ENCODE measurements around the gene CREBBP. TPM values are rescaled to one million over a fixed set of nuclear protein-coding genes. Genes with fewer than 3 reads are reported as not detected.

Gene CREBBP
- total RNA-seq, 1 donor from 2014 or later: 72.8 TPM

GRCh38 chr16:3769013-3769412, 111.5 kb downstream of the CREBBP start:
- no peaks in the 10 kb centered on the region for H3K9me3 ChIP-seq
- no peak for ATAC-seq
- no peaks in the 10 kb centered on the region for H3K27me3 ChIP-seq
- TF ChIP-seq CTCF (IDR thresholded peaks at IDR 0.05): no peak
- no peak for DNase-seq
- intact Hi-C loops (cut with DNase I): no loop called here
- no peak overlapping the region for H3K27ac ChIP-seq
- no peaks in the 10 kb centered on the region for H3K4me1 ChIP-seq
- H3K4me3 ChIP-seq: no peak overlapping the region
- peaks cover 94% of the 10 kb centered on the region for H3K36me3 ChIP-seq

DNA sequence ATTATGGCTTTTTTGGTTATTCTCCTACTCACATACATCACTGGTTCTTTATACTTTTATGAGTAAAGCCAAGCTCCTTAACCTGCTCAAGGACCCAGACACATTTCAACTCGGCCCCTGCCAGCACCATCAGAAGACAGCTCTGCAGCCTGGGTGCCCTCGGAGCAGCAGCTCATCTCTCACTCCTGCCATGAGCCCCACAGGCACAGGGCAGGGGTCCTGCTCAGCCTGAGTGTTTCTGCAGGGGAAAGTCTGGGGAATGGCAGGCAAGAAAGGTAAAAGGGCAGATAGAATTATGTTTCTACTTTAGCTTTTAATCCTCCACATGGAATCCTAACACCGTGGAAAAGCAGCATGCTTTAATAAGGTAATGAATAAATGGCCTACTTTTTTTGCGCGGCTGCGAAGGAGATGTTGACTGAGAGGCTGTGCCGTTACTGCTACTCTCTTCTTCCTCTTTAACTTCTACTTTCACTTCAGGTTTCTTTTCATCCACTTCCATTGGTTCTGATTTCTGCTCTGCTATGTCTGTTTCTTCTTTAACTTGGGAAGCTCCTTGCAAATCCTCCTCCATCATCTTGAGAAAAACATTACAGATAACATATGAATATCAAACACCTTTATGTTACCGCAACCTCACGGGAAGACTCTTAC, 113.1 kb downstream of the CREBBP start:
- no peak for DNase-seq
- Histone ChIP-seq H3K36me3 (peaks cover 96% of the 10 kb centered on the region), H3K9me3 (no peaks in the 10 kb centered on the region), H3K27me3 (no peaks in the 10 kb centered on the region), H3K27ac (no peak overlapping the region), H3K4me3 (no peak overlapping the region), H3K4me1 (no peaks in the 10 kb centered on the region)
- ATAC-seq: no peak
- intact Hi-C loops (cut with DNase I): no loop called here
- no peak for TF ChIP-seq CTCF (IDR thresholded peaks at IDR 0.05)

- Histone ChIP-seq H3K9me3 (no peaks in the 10 kb centered on the region), H3K4me3 (no peak overlapping the region), H3K4me1 (no peaks in the 10 kb centered on the region), H3K36me3 (peaks cover 100% of the 10 kb centered on the region), H3K27ac (no peak overlapping the region), H3K27me3 (no peaks in the 10 kb centered on the region)
- DNase-seq: no peak
- TF ChIP-seq CTCF (IDR thresholded peaks at IDR 0.05): no peak
- intact Hi-C loops (cut with DNase I): no loop called here
- ATAC-seq: no peak
Measured at GRCh38 chr16:3766177-3766576, 114.3 kb downstream of the CREBBP start.

DNA sequence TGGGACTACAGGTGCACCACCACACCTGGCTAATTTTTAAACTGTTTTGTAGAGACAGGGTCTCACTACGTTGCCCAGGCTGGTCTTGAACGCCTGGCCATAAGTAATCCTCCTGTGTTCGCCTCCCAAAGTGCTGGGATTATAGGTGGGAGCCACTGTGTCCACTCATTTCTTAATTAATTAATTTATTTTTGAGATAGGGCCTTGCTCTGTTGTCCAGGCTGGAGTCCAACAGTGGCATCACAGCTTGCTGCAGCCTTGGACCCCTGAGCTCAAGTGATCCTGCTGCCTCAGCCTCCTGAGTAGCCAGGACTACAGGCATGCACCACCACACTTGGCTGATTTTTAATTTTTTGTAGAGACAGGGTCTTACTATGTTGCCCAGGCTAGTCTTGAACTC, 116.1 kb downstream of the CREBBP start:
- ATAC-seq (no peak), DNase-seq (no peak)
- Histone ChIP-seq H3K27ac (no peak overlapping the region), H3K9me3 (no peaks in the 10 kb centered on the region), H3K4me1 (no peaks in the 10 kb centered on the region), H3K36me3 (peaks cover 98% of the 10 kb centered on the region), H3K27me3 (no peaks in the 10 kb centered on the region), H3K4me3 (no peak overlapping the region)
- intact Hi-C loops (cut with DNase I): no loop called here
- TF ChIP-seq CTCF (IDR thresholded peaks at IDR 0.05): no peak

DNA sequence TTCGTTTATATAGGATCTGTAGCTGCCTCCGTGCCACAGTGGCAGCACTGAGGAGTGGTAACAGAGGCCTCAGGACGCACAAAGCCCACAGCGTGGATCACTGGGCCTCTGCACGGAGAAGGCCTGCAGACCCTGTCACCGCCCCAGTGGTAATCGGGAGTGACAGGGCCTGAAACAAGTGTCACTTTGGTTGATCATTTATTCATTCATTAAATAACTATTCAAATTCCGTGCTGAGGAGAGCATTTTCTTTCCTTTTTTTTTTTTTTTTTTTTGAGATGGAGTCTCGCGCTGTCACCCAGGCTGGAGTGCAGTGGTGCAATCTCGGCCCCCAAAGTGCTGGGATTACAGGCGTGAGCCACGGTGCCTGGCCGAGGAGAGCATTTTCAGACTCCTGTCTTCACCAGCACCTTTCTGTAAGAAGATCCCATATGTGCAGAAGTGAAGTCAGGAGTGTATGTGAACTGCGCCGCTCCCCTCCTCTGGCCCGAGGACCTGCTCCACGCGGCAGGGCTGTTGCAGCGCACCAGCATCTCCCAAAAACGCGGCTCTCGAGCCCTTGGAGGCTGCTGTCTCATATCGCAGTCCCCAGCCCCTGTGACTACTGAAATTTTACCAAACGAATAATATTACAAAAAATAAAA, 118.3 kb downstream of the CREBBP start:
- peaks cover 96% of the 10 kb centered on the region for H3K36me3 ChIP-seq
- H3K27me3 ChIP-seq: no peaks in the 10 kb centered on the region
- H3K27ac ChIP-seq: no peak overlapping the region
- no peaks in the 10 kb centered on the region for H3K4me1 ChIP-seq
- ATAC-seq (no peak), DNase-seq (no peak)
- H3K9me3 ChIP-seq: no peaks in the 10 kb centered on the region
- H3K4me3 ChIP-seq: no peak overlapping the region
- intact Hi-C loops (cut with DNase I): no loop called here
- TF ChIP-seq CTCF (IDR thresholded peaks at IDR 0.05): no peak
